Fibroblast of lung (primary cell): ENCODE measurements around the gene PLAA.

Source experiments
- EZH2 ChIP-seq: IDR thresholded peaks from 2 replicates; pipeline ENCODE4 v1.5.1; 2012; ENCODE audit warnings: low read length, control low read depth, mild to moderate bottlenecking; ENCODE audit errors: missing control alignments
- TF ChIP-seq, protein P1 (sequence below), 2 donors: IDR thresholded peaks in 1 of 2; conservative IDR thresholded peaks in 1 of 2; 1 replicate in 1 of 2; 2 replicates in 1 of 2; pipeline ENCODE4 v1.5.1; 2011 to 2012; ENCODE audit warnings: low read length in 2 of 2, control low read depth in 1 of 2, inconsistent platforms in 1 of 2, low read depth in 1 of 2, mild to moderate bottlenecking in 1 of 2

DNA sequence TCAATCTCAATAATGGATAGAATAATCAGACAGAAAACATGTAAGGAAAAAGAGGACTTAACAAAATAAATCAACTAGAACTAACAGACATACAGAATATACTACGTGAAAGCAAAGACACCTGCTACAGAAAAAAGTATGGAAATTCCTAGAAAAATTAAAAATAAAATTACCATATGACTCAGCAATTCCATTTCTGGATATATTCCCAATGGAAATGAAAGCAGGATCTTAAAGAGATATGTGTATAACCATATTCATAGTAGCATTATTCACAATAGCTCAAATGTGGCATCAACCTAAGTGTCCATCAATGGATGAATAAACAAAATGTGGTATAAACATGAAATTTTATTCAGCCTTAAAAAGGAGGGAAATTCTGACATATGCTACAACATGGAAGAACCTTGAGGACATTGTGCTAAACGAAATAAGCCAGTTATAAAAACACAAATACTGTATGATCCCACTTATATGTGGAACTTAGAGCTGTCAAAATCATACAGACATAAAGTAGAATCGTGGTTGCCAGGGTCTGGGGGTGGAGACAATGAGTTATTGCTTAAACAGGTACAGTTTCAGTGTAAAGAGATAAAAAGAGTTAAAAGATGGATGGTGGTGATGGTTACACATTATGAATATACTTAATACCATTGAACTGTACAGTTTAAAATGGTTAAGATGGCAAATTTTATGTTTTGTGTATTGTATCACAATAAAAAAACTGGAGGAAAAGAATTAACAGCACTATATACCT, 6.9 kb downstream of the PLAA start:
- TF ChIP-seq, protein P1, sequence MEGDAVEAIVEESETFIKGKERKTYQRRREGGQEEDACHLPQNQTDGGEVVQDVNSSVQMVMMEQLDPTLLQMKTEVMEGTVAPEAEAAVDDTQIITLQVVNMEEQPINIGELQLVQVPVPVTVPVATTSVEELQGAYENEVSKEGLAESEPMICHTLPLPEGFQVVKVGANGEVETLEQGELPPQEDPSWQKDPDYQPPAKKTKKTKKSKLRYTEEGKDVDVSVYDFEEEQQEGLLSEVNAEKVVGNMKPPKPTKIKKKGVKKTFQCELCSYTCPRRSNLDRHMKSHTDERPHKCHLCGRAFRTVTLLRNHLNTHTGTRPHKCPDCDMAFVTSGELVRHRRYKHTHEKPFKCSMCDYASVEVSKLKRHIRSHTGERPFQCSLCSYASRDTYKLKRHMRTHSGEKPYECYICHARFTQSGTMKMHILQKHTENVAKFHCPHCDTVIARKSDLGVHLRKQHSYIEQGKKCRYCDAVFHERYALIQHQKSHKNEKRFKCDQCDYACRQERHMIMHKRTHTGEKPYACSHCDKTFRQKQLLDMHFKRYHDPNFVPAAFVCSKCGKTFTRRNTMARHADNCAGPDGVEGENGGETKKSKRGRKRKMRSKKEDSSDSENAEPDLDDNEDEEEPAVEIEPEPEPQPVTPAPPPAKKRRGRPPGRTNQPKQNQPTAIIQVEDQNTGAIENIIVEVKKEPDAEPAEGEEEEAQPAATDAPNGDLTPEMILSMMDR (conservative IDR thresholded peaks at IDR 0.05 in 1 of 2, IDR thresholded peaks at IDR 0.05 in 1 of 2; ENCODE audit: low read depth in 1 of 2, low read length in 2 of 2) = no peak
- TF ChIP-seq EZH2 = no peak
